HEK293 (cell line): ENCODE measurements around the gene PCSK5.

Source experiments
- GLI4 ChIP-seq: fragments of 450-650 bp; formaldehyde crosslinking; IDR thresholded peaks from 2 replicates; pipeline ENCODE4 v1.5.1; 2016; ENCODE audit warnings: missing biosample characterization, missing genetic modification characterization
- KLF10 ChIP-seq: fragments of 450-650 bp; IDR thresholded peaks from 2 replicates; pipeline ENCODE4 v1.5.1; 2018; ENCODE audit warnings: missing biosample characterization, mild to moderate bottlenecking, missing genetic modification characterization
- SALL2 ChIP-seq: fragments of 450-650 bp; formaldehyde crosslinking; IDR thresholded peaks from 2 replicates; pipeline ENCODE4 v1.5.0; 2017; ENCODE audit warnings: missing biosample characterization, mild to moderate bottlenecking, missing genetic modification characterization, borderline replicate concordance
- YY1 ChIP-seq: fragments of 450-650 bp; formaldehyde crosslinking; IDR thresholded peaks from 2 replicates; pipeline ENCODE4 v1.5.1; 2018; ENCODE audit warnings: missing biosample characterization, missing genetic modification characterization
- ZNF121 ChIP-seq: fragments of 450-650 bp; formaldehyde crosslinking; IDR thresholded peaks from 2 replicates; pipeline ENCODE4 v1.5.1; 2016; ENCODE audit warnings: missing biosample characterization, missing genetic modification characterization
- ZNF274 ChIP-seq, 2 experiments: fragments of 200-500 bp in 1 of 2; fragments of 450-650 bp in 1 of 2; sonication (Bioruptor generic) in 1 of 2; formaldehyde crosslinking in 1 of 2; IDR thresholded peaks; 2 replicates each; pipeline versions ENCODE4 v1.5.1 to v1.6.1; 2014 to 2016; ENCODE audit warnings: borderline replicate concordance in 1 of 2, inconsistent platforms in 1 of 2, low read length in 1 of 2, missing biosample characterization in 1 of 2, missing genetic modification characterization in 1 of 2
- ZNF311 ChIP-seq: fragments of 450-650 bp; formaldehyde crosslinking; IDR thresholded peaks from 2 replicates; pipeline ENCODE4 v1.5.1; 2017; ENCODE audit warnings: missing biosample characterization, missing genetic modification characterization, borderline replicate concordance
- ZNF335 ChIP-seq: fragments of 450-650 bp; formaldehyde crosslinking; conservative IDR thresholded peaks from 2 replicates; pipeline ENCODE4 v1.5.1; 2016; ENCODE audit warnings: missing biosample characterization, missing genetic modification characterization
- ZNF423 ChIP-seq: fragments of 450-650 bp; formaldehyde crosslinking; IDR thresholded peaks from 2 replicates; pipeline ENCODE4 v1.5.1; 2016; ENCODE audit warnings: missing biosample characterization, missing genetic modification characterization
- ZNF660 ChIP-seq: fragments of 450-650 bp; IDR thresholded peaks from 2 replicates; pipeline ENCODE4 v1.5.1; 2018; ENCODE audit warnings: missing biosample characterization, mild to moderate bottlenecking, missing genetic modification characterization
- ZNF664 ChIP-seq: fragments of 450-650 bp; formaldehyde crosslinking; IDR thresholded peaks from 2 replicates; pipeline ENCODE4 v1.5.1; 2016; ENCODE audit warnings: missing biosample characterization, missing genetic modification characterization
- TF ChIP-seq, protein P1 (sequence below): fragments of 450-650 bp; formaldehyde crosslinking; IDR thresholded peaks from 2 replicates; pipeline ENCODE4 v1.5.1; 2016; ENCODE audit warnings: missing biosample characterization, missing genetic modification characterization

DNA sequence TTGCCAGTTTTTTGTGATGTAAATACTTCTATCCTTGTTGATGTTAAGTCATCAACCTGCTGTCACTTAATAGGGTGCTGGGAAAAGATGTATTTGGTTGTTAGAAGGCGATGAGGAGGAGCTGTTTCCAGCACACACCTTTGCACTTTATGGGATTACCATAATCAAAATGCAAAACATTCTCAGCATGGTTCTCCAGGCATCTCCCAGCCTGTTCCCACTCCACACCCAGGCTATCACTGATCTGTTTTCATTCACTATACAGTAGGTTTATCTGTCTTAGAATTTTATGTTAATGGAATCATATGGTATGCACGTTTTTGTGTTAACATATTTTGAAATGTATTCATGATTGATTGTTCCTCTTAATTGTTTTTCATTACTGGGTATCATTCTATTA lies 35.9 kb downstream of the PCSK5 start:
- TF ChIP-seq, protein P1, sequence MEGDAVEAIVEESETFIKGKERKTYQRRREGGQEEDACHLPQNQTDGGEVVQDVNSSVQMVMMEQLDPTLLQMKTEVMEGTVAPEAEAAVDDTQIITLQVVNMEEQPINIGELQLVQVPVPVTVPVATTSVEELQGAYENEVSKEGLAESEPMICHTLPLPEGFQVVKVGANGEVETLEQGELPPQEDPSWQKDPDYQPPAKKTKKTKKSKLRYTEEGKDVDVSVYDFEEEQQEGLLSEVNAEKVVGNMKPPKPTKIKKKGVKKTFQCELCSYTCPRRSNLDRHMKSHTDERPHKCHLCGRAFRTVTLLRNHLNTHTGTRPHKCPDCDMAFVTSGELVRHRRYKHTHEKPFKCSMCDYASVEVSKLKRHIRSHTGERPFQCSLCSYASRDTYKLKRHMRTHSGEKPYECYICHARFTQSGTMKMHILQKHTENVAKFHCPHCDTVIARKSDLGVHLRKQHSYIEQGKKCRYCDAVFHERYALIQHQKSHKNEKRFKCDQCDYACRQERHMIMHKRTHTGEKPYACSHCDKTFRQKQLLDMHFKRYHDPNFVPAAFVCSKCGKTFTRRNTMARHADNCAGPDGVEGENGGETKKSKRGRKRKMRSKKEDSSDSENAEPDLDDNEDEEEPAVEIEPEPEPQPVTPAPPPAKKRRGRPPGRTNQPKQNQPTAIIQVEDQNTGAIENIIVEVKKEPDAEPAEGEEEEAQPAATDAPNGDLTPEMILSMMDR (tag by site-specific recombination): no peak
- TF ChIP-seq ZNF121 (no peak), SALL2 (tag by site-specific recombination) (no peak), YY1 (tag by site-specific recombination) (no peak), KLF10 (tag by site-specific recombination) (no peak), ZNF660 (no peak), ZNF311 (no peak), ZNF274 (IDR thresholded peaks at IDR 0.05; ENCODE audit: low read length) (no peak), ZNF274 (tag by site-specific recombination; IDR thresholded peaks at IDR 0.05; ENCODE audit: borderline replicate concordance) (no peak), ZNF423 (no peak), GLI4 (tag by site-specific recombination) (no peak), ZNF664 (tag by site-specific recombination) (no peak), ZNF335 (no peak)
